KOPT-K1 (cell line): Measurements from ENCODE around the gene LAMTOR3.

Source experiments
- H3K27ac ChIP-seq: fragments of 200-600 bp; sonication (generic); 2 replicates; pipeline ENCODE4 v1.5.1; 2016; ENCODE audit warnings: antibody characterized with exemption, mild to moderate bottlenecking, low read depth, low read length; ENCODE audit not compliant: poor library complexity, severe bottlenecking
- H3K36me3 ChIP-seq: fragments of 200-600 bp; sonication (generic); 2 replicates; pipeline ENCODE4 v1.5.1; 2017; ENCODE audit warnings: antibody characterized with exemption, mild to moderate bottlenecking, low read length, moderate library complexity; ENCODE audit not compliant: insufficient read depth
- H3K9me3 ChIP-seq: fragments of 200-600 bp; sonication (generic); 2 replicates; pipeline ENCODE4 v1.5.1; 2017; ENCODE audit warnings: antibody characterized with exemption, low read length, mild to moderate bottlenecking; ENCODE audit not compliant: insufficient read depth, poor library complexity, severe bottlenecking

The LAMTOR3 gene

GRCh38 chr4:99828477-99828876, 65.8 kb downstream of the LAMTOR3 start:
- H3K27ac ChIP-seq, result no peak overlapping the region
- H3K9me3 ChIP-seq, result no peaks in the 10 kb centered on the region
- no peaks in the 10 kb centered on the region for H3K36me3 ChIP-seq
